Psoas muscle (tissue), 8 donors: ENCODE data around the gene CKAP2. TPM values are rescaled to one million over a fixed set of nuclear protein-coding genes. Genes with fewer than 3 reads are reported as not detected.

Source experiments
- ATAC-seq, 4 donors: fragments of 200-7000 bp; cut with Tn5 transposase; one replicate each; pipeline ENCODE4 v1.9.1; 2020; ENCODE audit warnings: moderate library complexity in 3 of 4, mild to moderate bottlenecking in 2 of 4
- DNase-seq, 2 donors: peaks; one replicate each; pipeline ENCODE4 v3.0.0-alpha.2; 2020
- H3K27ac ChIP-seq: fragments of 200-600 bp; one replicate; pipeline ENCODE4 v1.8.0; 2022
- H3K27me3 ChIP-seq, 3 donors: fragments of 200-600 bp in 1 of 3; one replicate each; pipeline versions ENCODE4 v1.6.1 to v1.8.0; 2013 to 2022; ENCODE audit warnings: low read length in 2 of 3, mild to moderate bottlenecking in 2 of 3, moderate library complexity in 1 of 3; ENCODE audit not compliant: insufficient read depth in 3 of 3
- H3K36me3 ChIP-seq, 2 donors: fragments of 200-600 bp in 1 of 2; one replicate each; pipeline versions ENCODE4 v1.6.1 to v1.8.0; 2013 to 2022; ENCODE audit warnings: low read depth in 1 of 2, mild to moderate bottlenecking in 1 of 2, moderate library complexity in 1 of 2; ENCODE audit not compliant: insufficient read depth in 1 of 2
- H3K4me1 ChIP-seq: fragments of 200-600 bp; one replicate; pipeline ENCODE4 v1.8.0; 2022
- H3K4me3 ChIP-seq: fragments of 200-600 bp; one replicate; pipeline ENCODE4 v1.8.0; 2022; ENCODE audit warnings: mild to moderate bottlenecking
- H3K9me3 ChIP-seq: fragments of 200-600 bp; one replicate; pipeline ENCODE4 v1.8.0; 2022
- CTCF ChIP-seq: fragments of 200-600 bp; IDR thresholded peaks from one replicate; pipeline ENCODE4 v1.8.0; 2022; ENCODE audit warnings: antibody characterized with exemption
- WGBS, 3 donors: extraction: QIAGEN DNeasy Blood & Tissue Kit; methylation state at CpG; one replicate each; pipeline versions ENCODE4 v1.1.6 to v1.1.7; 2013; 5-methylcytosine and 5-hydroxymethylcytosine counted together
- intact Hi-C, 2 donors: fragments of 100-400 bp; cut with DNase I; formaldehyde crosslinking; loops; one replicate each; pipeline versions ENCODE4 v1.11.0 to v1.14.2; 2022
- polyA plus RNA-seq, 3 donors: library from polyadenylated mRNA; stranded (reverse); fragments of 200-250 nt; gene quantifications; one replicate each; pipeline ENCODE4 v1.2.3, GENCODE V29; 2013
- total RNA-seq, 4 donors: library from RNA; stranded (reverse); fragmentation: NEBNext Ultra II Directional in 2 of 4; extraction: Animal tissue kit (Norgen Biotek cat#: 25700) in 2 of 4; gene quantifications; one replicate each; pipeline versions ENCODE4 v1.2.1 to v1.2.4, GENCODE V29; 2021 to 2023
- donor health status: healthy with polysubstance abuse.
- donor health status: DM: no; HTN: no; CAD: no; lungs with moderate emphysema.
- donor health status: Bipolar disorder and iron deficiency.
- donor health status: healthy.
- donor health status: DM: yes; HTN: yes; CAD: no.
- donor health status: DM: no; HTN: no; CAD: no.
- donor health status: DM: no; HTN: no; CAD: no.
- donor health status: DM: yes; HTN: yes; CAD: no.

Gene CKAP2
- total and polyA plus RNA-seq, 7 donors: 1.1 to 8.0 (median 3.2) TPM

- peak overlapping the region; percentile 99 for H3K27ac ChIP-seq
- H3K9me3 ChIP-seq: no peaks in the 10 kb centered on the region
- intact Hi-C loops: loop anchor here (2.0 to 10.0 kb wide), 6 partner anchors 104 to 446 kb away; partner anchors contain the start of gene SUGT1 (in 2 of the 2)
- no peaks in the 10 kb centered on the region for H3K27me3 ChIP-seq
- DNase-seq: no peak
- no peak for ATAC-seq
- H3K4me3 ChIP-seq: peak overlapping the region; percentile 91
- TF ChIP-seq CTCF: no peak
- peaks cover 32% of the 10 kb centered on the region for H3K4me1 ChIP-seq
- 86 to 93% (median 87%) methylated on average over 24 of the region's 24 CpGs for WGBS, 3 donors
- H3K36me3 ChIP-seq: no peaks in the 10 kb centered on the region
Observed at GRCh38 chr13:52451135-52451804, 4.0 kb upstream of the CKAP2 start.

GRCh38 chr13:52452470-52452869 is 2.8 kb upstream of the CKAP2 start:
- Histone ChIP-seq H3K9me3 (no peaks in the 10 kb centered on the region), H3K27ac (no peak overlapping the region), H3K36me3 (peaks cover 0 to 3% of the 10 kb centered on the region in 2 donors), H3K4me3 (no peak overlapping the region), H3K4me1 (peaks cover 30% of the 10 kb centered on the region), H3K27me3 (no peaks in the 10 kb centered on the region)
- DNase-seq (no peak), ATAC-seq (no peak)
- intact Hi-C loops: loop anchor here (5.0 to 10.0 kb wide), 5 partner anchors 200 to 448 kb away; partner anchors contain the start of gene SUGT1 (in 2 of the 2)
- WGBS, 3 donors: 30 to 44% (median 37%) methylated on average over 2 of the region's 2 CpGs
- no peak for TF ChIP-seq CTCF

- H3K27me3 ChIP-seq: no peaks in the 10 kb centered on the region
- no peak for TF ChIP-seq CTCF
- no peaks in the 10 kb centered on the region for H3K9me3 ChIP-seq
- intact Hi-C loops: loop anchor here (5.0 to 10.0 kb wide), 5 partner anchors 198 to 450 kb away; partner anchors contain the start of gene SUGT1 (in 2 of the 2)
- DNase-seq: no peak
- 32 to 43% (median 34%) methylated on average over 8 of the region's 8 CpGs for WGBS, 3 donors
- peak overlapping the region; percentile 90 for H3K27ac ChIP-seq
- peaks cover 11% of the 10 kb centered on the region for H3K4me1 ChIP-seq
- H3K36me3 ChIP-seq: peaks cover 0 to 6% of the 10 kb centered on the region in 2 donors
- ATAC-seq: no peak
- peak overlapping the region; percentile 81 for H3K4me3 ChIP-seq
Observed at GRCh38 chr13:52454459-52454819, 839 bp upstream of the CKAP2 start.

GRCh38 chr13:52455677-52456041 is 381 bp downstream of the CKAP2 start:
- 0% methylated on average over 32 to 37 of the region's 37 CpGs for WGBS, 3 donors
- intact Hi-C loops: loop anchor here (10.0 kb wide), 3 partner anchors 199 to 451 kb away; partner anchors contain the start of gene SUGT1 (in 1 of the 2)
- Histone ChIP-seq H3K27ac (peak overlapping the region; percentile 90), H3K4me3 (peak overlapping the region; percentile 81), H3K4me1 (peaks cover 11% of the 10 kb centered on the region), H3K27me3 (no peaks in the 10 kb centered on the region), H3K36me3 (peaks cover 0 to 10% of the 10 kb centered on the region in 2 donors), H3K9me3 (no peaks in the 10 kb centered on the region)
- TF ChIP-seq CTCF: no peak
- DNase-seq (peak; percentile 66 to 78), ATAC-seq (peak; percentile 58 to 66 (median 64))
